ENCODE results near the gene STAT2.
"Not testable (repeated sequence)": the region's sequence is repeated elsewhere in the genome, so short reads cannot be mapped to it uniquely, and the experiment has no call there.

STAT2 gene

DNA sequence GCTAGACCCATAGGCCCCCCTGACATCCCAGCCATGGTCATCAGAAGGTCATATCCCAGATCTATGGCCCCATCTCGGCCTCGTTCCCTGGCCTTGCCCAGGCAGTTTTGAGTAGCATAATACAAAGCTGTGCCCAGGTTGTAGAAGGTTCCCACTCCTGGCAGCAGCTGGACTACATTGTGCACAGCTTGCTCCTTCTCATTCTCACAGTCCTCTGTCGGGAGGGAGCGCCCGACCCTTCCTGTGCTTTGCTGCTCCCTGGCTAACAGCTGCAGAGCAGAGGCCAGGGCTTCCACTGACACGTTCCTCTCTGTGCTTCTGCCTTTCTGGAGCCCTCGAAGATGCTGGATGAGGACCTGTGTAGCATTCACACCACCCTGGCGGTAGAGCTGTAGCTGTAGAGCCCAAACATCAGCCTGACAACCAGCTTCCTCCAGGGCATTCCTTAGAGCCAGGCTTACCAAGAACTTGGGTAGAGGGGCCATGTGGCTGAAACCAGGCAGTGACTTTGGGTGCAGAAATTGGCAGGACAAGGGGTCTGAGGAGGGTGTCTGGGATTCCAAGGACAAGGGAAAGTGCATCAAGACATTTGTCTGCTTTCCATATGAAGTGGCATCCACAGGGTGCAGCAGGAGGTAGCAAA lies 1.7 kb upstream of the STAT2 start:
- peak; percentile 60 for DNase-seq

DNA sequence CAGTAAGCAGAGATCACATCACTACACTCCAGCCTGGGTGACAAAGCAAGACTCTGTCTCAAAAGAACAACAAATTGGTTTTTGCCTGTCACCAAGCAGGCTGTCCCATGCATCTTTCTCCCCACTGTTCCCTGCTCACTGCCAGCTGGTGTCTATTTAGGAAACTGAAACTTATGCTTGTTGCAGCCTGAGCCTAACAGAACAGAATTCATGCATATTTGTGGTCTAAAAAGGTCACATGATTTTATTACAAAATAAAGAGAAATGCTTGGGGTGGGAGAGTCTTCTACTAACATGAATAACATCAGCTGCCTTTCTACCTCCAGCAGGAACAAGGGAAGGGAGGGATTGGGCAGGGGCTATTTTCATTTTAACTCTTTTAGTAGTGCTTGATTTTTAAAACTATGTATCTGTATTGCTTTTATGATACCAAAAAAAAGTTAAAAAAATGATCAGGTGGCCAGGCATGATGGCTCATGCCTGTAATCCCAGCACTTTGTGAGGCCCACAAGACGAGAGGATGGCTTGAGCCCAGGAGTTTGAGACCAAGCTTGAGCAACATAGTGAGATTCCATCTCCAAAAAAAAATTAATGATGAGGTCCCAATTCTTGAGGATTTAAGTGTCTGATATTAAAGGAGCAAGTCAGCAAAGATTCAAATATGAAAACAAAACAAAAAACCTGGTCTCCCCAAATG lies 923 bp downstream of the STAT2 start:
- DNase-seq: peak; percentile 60

DNA sequence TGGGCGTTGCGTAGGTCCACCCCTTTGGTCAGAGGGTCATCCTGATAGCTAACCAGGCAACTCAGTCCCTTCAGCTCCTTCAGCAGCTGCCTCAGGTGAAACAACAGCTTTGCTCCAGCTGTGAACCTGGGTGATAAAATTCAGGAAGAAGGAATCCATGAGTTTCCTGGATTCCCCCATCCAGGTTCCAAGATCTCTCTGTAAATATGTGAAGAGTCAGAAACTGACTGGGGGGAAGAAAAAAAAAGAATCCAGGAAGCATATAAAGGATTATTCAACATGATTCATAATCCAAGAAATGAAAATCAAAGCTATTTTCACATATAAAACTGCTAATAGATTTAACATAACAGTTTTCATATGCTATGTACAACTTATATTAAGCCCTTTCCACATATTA lies 8.6 kb downstream of the STAT2 start:
- no peak for DNase-seq

DNA sequence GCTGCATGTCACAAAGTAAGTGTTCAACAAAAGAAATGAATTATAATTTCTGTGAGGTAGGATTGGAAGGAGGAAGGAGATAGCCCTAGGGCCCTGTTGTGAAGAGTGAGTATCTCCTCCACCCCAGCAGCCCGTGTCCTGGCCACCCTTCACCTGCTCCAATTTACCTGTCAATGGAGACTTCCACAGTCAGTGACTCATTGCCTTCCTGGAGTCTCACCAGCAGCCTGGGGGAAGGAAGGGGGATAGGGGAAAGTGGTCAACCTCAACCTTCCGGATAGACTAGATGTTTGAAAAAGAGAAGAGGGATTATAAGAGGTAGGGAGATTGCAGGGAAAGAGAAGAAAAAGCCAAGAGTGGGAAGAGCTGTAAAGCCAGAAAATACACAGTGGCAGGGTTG lies 9.2 kb downstream of the STAT2 start:
- DNase-seq: no peak

DNA sequence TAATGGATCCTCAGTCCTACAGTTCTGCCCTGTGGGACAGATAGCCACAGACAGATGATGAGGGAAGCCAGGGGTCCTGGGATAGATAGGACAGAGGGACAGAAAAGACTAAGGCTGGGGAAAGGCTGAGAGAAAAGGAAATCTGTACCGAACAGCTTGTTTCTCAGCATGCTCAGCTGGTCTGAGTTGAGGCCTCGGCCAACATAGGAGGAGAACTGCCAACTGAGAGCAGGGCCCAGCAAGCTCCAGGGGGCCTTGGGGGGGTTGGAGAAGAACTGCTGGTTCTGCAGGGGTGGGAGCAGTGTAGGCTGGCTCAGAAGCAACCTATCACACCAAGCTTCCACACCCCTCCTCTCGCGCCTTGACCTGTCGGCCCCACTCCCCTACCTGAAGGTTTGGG lies 11.1 kb downstream of the STAT2 start:
- DNase-seq: peak; percentile 30

DNA sequence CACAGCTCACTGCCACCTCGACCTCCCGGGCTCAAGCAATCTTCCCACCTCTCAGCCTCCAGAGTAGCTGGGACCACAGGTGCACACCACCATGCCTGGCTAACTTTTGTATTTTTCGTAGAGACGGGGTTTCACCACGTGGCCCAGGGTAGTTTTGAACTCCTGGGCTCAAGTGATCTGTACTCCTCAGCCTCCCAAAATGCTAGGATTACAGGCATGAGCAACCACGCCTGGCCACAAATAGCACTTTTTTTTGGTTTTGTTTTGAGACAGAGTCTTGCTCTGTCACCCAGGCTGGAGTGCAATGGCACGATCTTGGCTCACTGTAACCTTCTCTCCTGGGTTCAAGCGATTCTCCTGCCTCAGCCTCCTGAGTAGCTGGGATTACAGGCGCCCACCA lies 12.7 kb downstream of the STAT2 start:
- DNase-seq: not testable (repeated sequence)

DNA sequence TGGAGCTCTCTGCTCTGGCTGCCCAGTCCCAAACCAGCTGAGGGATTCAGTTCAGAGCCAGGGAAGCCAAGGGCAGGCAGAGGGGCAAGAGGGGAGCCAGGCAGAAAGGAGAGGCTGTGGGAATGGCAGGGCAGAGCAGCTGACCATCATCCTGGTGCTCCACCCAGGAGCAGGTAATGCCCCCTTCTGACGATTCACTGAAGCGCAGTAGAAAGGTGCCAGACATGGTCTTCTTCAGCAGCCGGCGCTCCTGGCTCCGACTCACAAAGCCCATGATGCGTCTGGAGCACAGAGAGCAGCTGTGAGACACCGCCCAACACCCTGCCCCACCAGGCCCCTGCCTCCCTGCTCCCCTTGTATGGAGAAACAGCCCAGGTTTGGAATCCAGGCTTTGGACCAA lies 13.2 kb downstream of the STAT2 start:
- no peak for DNase-seq

DNA sequence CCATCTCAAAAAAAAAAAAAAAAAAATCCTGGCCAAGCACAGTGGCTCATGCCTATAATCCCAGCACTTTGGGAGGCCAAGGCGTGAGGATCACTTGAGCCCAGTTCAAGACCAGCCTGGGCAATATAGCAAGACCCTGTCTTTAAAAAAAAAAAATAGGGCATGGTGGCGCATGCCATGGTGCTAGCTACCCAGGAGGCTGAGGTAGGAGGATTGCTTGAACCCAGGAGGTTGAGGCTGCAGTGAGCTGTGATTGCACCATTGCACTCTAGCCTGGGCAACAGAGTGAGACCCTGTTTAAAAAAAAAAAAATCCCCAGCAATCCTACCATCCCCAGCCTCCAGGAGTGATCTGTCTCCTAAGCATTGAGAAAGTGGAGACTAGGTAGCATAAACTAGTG lies 17.6 kb downstream of the STAT2 start:
- DNase-seq: not testable (repeated sequence)

DNA sequence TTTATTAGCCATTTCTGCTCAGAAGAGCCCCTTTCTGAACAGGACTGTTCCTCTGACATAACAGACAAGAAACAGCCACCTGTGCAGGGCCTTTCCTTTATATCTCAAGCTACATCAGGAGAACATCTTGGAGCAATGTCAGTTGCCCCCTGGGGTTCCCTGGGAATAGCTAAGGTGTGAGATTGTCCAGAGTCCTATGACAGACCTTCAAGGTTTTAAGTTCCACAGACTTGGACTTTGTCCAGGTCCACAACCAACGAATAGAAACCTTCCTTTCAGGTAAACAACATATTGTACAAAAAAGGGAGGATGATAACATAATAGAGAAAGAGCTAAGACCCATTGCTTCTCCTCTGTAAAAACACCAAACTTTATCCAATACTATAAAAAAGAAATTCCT lies 18.3 kb downstream of the STAT2 start:
- DNase-seq: no peak

DNA sequence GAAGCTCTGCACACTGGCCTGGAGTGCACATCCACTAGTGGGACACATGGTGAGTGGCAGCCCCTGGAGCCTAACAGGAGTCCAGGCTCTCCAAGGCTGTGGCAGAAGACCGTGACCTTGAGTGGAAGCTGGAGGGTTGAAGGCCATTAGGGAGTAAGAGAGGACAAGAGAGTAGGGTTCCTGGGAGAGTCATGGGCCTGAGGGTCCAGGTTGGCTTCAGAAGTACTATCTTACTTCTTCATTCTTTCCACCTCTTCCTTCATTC lies 20.8 kb downstream of the STAT2 start:
- no peak for DNase-seq

DNA sequence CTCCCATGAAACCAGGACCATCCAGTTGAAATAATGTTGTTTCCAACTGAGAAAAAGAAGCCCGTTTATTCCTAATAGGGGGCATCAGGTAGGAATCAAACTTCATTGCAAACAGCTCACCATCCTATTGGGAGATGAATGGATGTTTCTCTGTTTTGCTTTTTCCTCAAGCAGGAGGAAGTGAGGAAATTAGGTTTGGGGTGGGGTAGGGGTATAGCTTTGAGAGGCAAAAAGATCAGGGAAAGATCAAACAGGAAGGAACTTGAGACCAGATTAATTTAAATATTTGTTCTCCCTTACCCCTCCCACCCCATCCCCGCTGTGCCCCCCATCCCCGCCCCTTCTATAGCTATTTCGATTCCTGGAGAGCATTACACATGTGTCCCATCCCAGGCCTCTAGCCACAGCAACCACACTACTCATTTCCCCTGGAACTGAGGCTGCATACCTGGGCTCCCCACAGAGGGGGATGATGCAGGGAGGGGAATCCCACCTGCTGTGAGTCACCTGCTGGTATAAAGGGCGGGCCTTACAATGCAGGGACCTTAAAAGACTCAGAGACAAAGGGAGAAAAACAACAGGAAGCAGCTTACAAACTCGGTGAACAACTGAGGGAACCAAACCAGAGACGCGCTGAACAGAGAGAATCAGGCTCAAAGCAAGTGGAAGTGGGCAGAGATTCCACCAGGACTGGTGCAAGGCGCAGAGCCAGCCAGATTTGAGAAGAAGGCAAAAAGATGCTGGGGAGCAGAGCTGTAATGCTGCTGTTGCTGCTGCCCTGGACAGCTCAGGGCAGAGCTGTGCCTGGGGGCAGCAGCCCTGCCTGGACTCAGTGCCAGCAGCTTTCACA lies 21.4 kb downstream of the STAT2 start, which contains the start of gene IL23A:
IL23A (plus strand) TSS at position 577 of the 850 bp plus-strand sequence; CDS start at position 738, 161 bp downstream.
- DNase-seq: peak; percentile 95

DNA sequence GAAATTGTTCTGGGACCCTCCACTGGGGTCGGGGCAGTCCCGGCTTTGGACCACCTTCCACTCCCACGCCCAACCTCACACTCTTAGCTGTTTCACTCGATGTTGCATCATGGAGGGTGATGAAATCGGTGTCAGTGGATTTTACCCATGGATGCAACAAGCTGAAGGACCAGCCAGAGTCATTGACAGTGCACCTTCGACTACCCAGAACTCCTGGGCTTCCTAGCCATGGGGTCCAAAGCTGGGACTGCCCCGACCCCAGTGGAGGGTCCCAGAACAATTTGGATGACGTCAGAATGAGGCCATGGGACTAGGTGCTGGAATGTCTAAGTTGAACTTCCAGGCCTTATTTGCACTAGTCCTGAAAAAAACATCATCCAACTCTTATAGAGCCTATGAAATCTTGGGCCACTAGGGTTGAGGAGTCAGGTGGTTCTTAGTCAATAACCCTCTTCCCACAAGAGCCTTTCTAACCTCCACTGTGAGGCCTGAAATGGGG lies 22.1 kb downstream of the STAT2 start:
- DNase-seq: no peak

DNA sequence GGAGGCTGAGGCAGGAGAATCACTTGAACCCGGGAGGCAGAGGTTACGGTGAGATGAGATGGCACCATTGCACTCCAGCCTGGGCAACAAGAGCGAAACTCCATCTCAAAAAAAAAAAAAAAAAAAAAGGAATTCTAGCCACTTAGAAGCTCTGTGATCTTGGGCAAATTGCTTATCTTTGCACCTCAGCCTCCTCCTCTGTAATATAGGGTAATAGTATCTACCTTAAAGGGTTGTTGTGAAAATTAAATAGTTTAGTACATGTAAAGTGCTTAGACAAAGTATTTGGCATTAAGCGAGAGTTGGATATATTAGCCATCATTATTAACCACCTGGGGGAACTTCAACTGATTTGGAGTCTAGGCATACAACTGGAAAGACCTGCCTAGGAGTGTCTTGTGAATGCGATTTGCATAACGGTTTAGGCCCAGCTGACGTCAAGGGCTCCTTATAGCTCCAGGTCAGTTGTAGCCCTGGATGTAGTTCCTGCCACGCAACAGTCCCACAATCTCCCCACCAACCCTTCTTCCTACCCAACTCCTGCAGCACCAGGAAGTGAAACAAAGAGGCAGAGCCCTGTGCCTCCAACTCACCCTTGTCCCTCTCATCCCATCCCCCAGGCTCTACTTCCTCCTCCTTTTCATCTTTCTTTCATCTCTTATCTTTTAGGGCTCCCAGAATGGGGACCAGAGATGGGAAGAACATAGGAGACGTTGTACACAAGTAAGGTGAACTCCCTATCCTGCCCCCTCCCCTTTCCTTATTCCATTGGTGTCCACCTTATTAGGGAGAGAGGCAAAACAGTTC lies 23.3 kb downstream of the STAT2 start:
- DNase-seq: no peak

DNA sequence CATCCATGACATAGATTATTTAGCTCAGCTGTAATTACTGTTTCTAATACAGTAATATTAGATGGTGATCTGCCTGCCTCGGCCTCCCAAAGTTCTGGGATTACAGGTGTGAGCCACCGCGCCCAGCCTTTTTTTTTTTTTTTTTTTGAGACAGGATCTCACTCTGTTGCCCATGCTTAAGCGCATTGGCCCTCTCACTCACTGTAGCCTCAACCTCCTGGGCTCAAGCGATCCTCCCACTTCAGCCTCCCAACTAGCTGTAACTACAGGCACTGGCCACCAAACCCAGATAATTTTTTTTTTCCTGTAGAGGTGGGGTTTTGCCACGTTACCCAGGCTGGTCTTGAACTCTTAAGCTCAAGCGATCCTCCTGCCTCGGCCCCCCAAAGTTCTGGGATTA lies 24.4 kb downstream of the STAT2 start:
- DNase-seq: not testable (repeated sequence)

DNA sequence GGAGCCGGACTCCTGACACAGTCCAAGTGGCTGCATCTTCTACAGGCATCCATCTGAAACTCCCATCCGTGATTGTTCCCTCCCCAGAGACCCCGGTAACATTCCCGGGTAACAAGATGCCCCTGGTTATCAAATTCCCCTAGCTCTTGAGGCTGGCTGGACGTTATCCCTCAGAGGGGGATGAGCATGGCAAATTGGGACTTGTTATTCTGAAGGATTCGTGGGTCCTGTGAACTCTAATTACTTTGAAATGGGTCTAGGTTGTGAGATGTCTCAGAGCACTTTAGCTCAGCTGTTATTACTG lies 25.5 kb downstream of the STAT2 start:
- no peak for DNase-seq

DNA sequence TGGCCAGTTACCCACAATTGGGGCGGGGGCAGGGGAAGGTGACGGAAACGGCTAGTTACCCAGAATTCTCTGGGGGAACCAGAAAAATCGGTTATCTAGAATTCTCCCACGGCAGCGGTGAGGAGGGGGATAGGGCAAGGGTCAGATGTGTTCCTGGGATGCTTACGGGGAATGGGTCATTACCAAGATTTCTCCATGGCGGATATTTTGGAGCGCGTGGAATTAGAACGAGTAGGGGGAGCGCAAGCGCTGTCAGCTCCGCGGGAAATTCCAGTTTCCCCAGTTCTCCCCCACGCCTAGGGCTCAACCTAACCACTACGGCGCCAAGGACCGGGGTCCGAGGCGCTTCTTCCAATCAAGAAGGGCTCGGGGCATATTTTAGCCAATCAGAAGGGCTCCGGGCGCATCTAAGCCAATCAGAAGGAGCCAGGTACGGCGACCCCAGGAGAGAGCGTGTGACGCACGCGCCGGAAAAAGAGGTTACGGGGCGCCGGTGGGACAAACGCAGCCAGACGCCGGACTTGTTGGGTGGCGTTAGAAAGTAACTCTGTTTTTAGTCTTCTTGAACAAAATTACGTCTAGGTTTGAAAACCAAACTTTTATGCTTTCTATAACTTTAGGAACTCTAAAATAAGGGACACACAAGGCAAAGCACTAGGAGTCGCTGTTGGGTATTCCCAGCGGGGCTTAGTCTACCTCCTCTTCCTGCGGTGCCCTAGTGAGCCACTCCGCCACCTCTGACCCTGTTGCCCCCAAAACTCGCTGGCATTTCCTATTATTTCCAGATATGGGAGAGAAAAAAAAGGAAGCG lies 26.0 kb downstream of the STAT2 start, which contains the start of gene PAN2:
PAN2 (minus strand) TSS at position 322 of the 811 bp plus-strand sequence. CDS start 906 bp downstream, outside the sequence.
- peak; percentile 97 for DNase-seq

DNA sequence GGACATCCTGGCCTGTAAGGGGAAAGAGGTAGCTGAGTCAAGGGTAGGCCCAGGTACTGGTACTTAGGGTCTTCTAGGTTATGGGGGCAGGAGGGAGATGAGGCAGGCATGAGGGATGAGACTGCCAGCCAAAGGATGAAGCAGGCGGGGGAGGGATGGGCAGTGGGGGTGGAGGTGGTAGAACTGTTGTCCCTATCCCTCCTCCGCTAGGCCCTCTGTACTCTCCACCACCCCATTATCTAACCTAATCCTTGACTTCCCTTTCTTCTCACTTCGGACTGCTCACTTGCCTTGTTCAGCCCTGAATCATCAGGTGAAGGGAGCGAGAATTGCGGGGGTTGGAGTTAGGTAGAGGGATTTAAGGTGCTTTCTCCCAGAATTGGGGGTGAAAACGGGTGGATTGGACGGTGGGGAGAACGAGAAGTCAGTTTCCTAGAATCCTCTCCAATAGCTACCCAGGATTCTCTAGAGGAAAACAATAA lies 26.7 kb downstream of the STAT2 start:
- no peak for DNase-seq

DNA sequence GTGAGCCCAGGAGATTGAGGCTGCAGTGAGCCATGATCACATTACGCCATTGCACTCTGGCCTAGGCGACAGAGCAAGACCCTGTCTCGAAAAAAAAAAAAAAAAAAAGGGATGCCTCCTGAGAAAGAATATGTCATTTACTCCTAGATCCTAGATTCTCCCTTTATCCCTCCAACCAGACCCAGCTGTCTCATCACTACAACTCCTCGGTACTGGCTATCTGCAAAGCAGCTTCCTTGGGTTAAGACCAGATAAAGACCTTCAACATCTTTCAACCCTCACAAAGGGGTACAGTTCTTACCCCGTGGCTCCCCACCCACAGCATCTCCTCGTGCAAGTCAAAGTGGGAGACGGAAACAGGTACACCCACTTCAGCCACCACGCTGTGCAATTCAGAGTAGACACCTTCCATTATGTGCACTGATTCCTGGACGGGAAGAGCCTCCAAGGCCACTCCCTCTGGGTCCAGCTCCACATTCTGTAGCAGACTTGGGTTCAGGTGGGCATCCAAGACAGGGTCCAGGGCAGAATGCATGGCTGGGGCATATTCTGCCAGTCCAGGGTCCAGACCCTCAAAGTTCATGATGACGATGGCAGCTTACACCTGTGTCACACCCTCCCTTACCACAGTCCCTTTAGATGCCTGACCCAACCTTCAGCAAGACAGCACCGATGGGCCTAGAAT lies 27.3 kb downstream of the STAT2 start:
- DNase-seq: no peak

DNA sequence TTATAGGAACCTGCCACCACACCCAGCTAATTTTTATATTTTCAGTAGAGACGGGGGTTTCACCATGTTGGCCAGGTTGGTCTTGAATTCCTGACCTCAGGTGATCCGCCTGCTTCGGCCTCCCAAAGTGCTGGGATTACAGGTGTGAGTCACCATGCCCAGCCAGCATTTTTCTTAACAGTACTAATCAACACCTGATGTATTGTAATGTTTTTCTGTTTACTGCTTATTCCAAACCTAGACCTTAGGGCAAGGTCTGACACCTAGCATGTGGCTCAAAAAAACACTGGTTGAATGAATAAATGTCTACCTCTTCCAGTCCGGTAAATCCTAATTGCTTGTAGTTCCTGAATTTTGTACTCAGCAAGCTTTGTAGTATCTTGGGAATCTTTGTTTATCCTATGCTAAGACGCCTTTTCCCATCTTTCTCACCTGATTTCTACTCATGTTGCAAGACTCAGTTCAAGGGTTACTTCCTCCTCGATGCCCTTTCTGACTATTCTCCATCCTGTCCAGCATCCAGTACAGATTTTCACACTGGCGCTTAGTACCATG lies 28.9 kb downstream of the STAT2 start:
- DNase-seq: no peak

DNA sequence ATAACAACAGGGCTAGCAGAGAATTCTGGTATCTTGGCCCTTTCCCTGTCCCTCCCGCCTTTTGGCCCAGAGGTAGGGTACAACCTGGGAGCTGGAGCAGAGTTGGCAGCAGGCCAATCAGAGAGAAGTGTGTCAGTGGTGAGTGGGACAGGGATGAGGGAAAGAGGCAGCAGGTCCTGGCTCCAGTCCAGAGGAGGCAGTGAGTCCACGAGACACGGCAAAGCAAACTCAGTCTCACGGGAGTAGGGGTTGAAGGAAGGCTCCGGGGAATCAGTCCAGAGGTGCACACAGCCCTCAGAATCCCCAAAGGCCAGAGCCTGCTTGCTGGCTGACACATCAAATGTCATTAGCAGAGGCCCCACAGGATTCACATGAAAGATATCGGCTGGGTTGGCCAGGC lies 33.4 kb downstream of the STAT2 start:
- no peak for DNase-seq

DNA sequence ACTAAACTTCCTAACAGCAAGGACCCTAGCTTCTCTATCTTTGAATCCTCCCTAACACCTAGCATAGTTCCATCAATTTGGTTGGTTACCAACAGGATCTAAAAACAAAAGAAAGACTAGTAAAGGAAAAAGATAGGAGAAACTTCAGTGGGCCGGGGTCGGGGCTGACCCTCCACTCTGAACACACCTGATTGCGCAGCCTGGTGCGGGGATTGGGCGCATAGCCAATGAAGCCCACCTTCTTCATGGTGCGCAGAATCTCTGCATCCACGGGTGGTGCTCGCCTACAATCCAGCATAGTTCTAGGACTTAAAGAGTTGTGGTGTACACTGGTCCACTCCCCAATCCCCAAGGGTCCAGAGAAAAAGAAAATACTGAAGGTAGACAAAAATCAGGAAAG lies 33.8 kb downstream of the STAT2 start:
- DNase-seq: no peak

All from activated effector memory CD4-positive, alpha-beta T cell treated with anti-CD3 and anti-CD28 coated beads, Interleukin-2, amount 50 U/mL, for 16 hours (primary cell).